K562 (cell line): Measurements from ENCODE around the gene SSU72. TPM values are rescaled to one million over a fixed set of nuclear protein-coding genes. Genes with fewer than 3 reads are reported as not detected.

Source experiments
- ARID3A ChIP-seq: IDR thresholded peaks from 2 replicates; pipeline ENCODE4 v1.6.1; 2012; ENCODE audit warnings: low read depth, low read length, improper control_type of control experiment, borderline replicate concordance
- ARID3B ChIP-seq: fragments of 250-450 bp; sonication (Bioruptor Pico); IDR thresholded peaks from 2 replicates; pipeline ENCODE4 v1.4.0; 2020; ENCODE audit warnings: borderline replicate concordance
- BMI1 ChIP-seq: fragments of 150-350 bp; IDR thresholded peaks from 2 replicates; pipeline ENCODE4 v1.6.1; 2014; ENCODE audit warnings: low read length
- BRD4 ChIP-seq: fragments of 200-600 bp; sonication (generic); IDR thresholded peaks from 2 replicates; pipeline ENCODE4 v1.6.1; 2017; ENCODE audit warnings: inconsistent platforms
- CC2D1A ChIP-seq: fragments of 450-650 bp; IDR thresholded peaks from 2 replicates; pipeline ENCODE4 v1.6.1; 2017; ENCODE audit warnings: mild to moderate bottlenecking
- CHCHD3 ChIP-seq: fragments of 250-450 bp; sonication (Bioruptor Pico); IDR thresholded peaks from 2 replicates; pipeline ENCODE4 v2.1.2; 2022; ENCODE audit warnings: mild to moderate bottlenecking
- E2F6 ChIP-seq, 2 experiments: IDR thresholded peaks; 2 replicates each; pipeline ENCODE4 v1.6.1; 2011; ENCODE audit warnings: borderline replicate concordance in 1 of 2, control low read depth in 1 of 2, low read depth in 1 of 2, low read length in 1 of 2, mild to moderate bottlenecking in 1 of 2, mixed read lengths in 1 of 2, moderate library complexity in 1 of 2; ENCODE audit not compliant: insufficient read depth in 1 of 2, insufficient read length in 1 of 2, poor library complexity in 1 of 2, severe bottlenecking in 1 of 2; ENCODE audit errors: extremely low read depth in 1 of 2
- HDGF ChIP-seq: fragments of 450-650 bp; IDR thresholded peaks from 2 replicates; pipeline ENCODE4 v1.6.1; 2016
- ID3 ChIP-seq, 2 experiments: fragments of 250-450 bp in 1 of 2; fragments of 450-650 bp in 1 of 2; sonication (Bioruptor Pico) in 1 of 2; IDR thresholded peaks; 2 replicates each; pipeline versions ENCODE4 v1.6.1 to v1.8.0; 2016 to 2021; ENCODE audit warnings: mild to moderate bottlenecking in 2 of 2, moderate library complexity in 2 of 2, missing compliant biosample characterization in 1 of 2, missing genetic modification characterization in 1 of 2
- KLF1 ChIP-seq: fragments of 450-650 bp; IDR thresholded peaks from 2 replicates; pipeline ENCODE4 v1.6.1; 2016; ENCODE audit warnings: missing genetic modification characterization, missing compliant biosample characterization
- NR2C2 ChIP-seq, 2 experiments: fragments of 200-800 bp in 1 of 2; sonication (Bioruptor generic) in 1 of 2; sonication (generic) in 1 of 2; formaldehyde crosslinking in 1 of 2; IDR thresholded peaks; 2 replicates each; pipeline versions ENCODE4 v1.6.1 to v1.8.0; 2016 to 2022; ENCODE audit warnings: mild to moderate bottlenecking in 1 of 2, missing compliant biosample characterization in 1 of 2, missing genetic modification characterization in 1 of 2, missing genetic modification reagents in 1 of 2
- PPARD ChIP-seq: fragments of 250-450 bp; sonication (Bioruptor Pico); IDR thresholded peaks from 2 replicates; pipeline ENCODE4 v1.8.0; 2022; ENCODE audit warnings: inconsistent platforms, mild to moderate bottlenecking, moderate library complexity
- RBM34 ChIP-seq: fragments of 200-400 bp; formaldehyde crosslinking; IDR thresholded peaks from 2 replicates; pipeline ENCODE4 v1.6.1; 2018; ENCODE audit warnings: low read length, borderline replicate concordance; ENCODE audit not compliant: insufficient read depth
- SMC3 ChIP-seq: conservative IDR thresholded peaks from 2 replicates; pipeline ENCODE4 v1.6.1; 2011; ENCODE audit warnings: low read depth, low read length, improper control_type of control experiment; ENCODE audit not compliant: insufficient read depth
- SUPT5H ChIP-seq: fragments of 450-650 bp; IDR thresholded peaks from 2 replicates; pipeline ENCODE4 v1.6.1; 2016
- YBX1 ChIP-seq: fragments of 450-650 bp; IDR thresholded peaks from 2 replicates; pipeline ENCODE4 v1.7.1; 2016; ENCODE audit warnings: mild to moderate bottlenecking
- ZC3H11A ChIP-seq: IDR thresholded peaks from 2 replicates; pipeline ENCODE4 v1.6.1; 2012; ENCODE audit warnings: low read depth, low read length, improper control_type of control experiment
- ZKSCAN1 ChIP-seq: fragments of 150-350 bp; IDR thresholded peaks from 2 replicates; pipeline ENCODE4 v1.6.1; 2016; ENCODE audit warnings: low read depth, low read length
- ZNF253 ChIP-seq: fragments of 250-450 bp; sonication (Bioruptor Pico); conservative IDR thresholded peaks from 2 replicates; pipeline ENCODE4 v1.6.1; 2021; ENCODE audit warnings: mild to moderate bottlenecking
- ZNF277 ChIP-seq: fragments of 250-450 bp; sonication (Bioruptor Pico); IDR thresholded peaks from 2 replicates; pipeline ENCODE4 v1.8.0; 2022; ENCODE audit warnings: inconsistent platforms, mild to moderate bottlenecking, moderate library complexity, borderline replicate concordance
- ZNF778 ChIP-seq: fragments of 450-650 bp; formaldehyde crosslinking; IDR thresholded peaks from 2 replicates; pipeline ENCODE4 v1.4.0; 2020; ENCODE audit warnings: mild to moderate bottlenecking, moderate library complexity
- polyA plus RNA-seq, 8 experiments: library from polyadenylated mRNA; depleted of rRNA in 4 of 8; stranded (reverse) in 5 of 8; unstranded in 3 of 8; fragments of >200 nt; fragmentation: Nextera tagmentation in 2 of 8; fragmentation: Illumina TruSeq in 1 of 8; extraction: Ambion mirVana in 2 of 8; extraction: Trizol in 1 of 8; gene quantifications; 2 replicates each; pipeline versions ENCODE4 v1.2.1 to v1.2.3, GENCODE V29; 2011 to 2014; ENCODE audit warnings: inconsistent platforms in 1 of 8, missing spikeins in 1 of 8
- total RNA-seq, 7 experiments: library from RNA; depleted of rRNA in 6 of 7; stranded (reverse); fragments of >200 nt in 6 of 7; fragmentation: Illumina TruSeq in 2 of 7; extraction: Trizol in 2 of 7; gene quantifications; 2 replicates each; pipeline versions ENCODE4 v1.2.1 to v1.2.3, GENCODE V29; 2011 to 2021; ENCODE audit warnings: low replicate concordance in 1 of 7

Gene SSU72
- total and polyA plus RNA-seq, 9 of the 15 experiments (the other 6 are each of a cell fraction or from before 2014, with no cell fraction given), result 70.8 to 201 (median 94.6) TPM

- TF ChIP-seq ARID3A, result no peak
- TF ChIP-seq ZNF778, result no peak
- no peak for TF ChIP-seq KLF1
- TF ChIP-seq SUPT5H, result no peak
- no peak for TF ChIP-seq ID3 (CRISPR knock-in tag; IDR thresholded peaks at IDR 0.05)
- TF ChIP-seq ID3 (tag; IDR thresholded peaks at IDR 0.05), result peak; percentile 34; the same call in 1 of the 2 replicates
- TF ChIP-seq PPARD, result no peak
- 0 out of 2 replicates have a peak, but pooled peaks have one; percentile 67 for TF ChIP-seq NR2C2 (CRISPR knock-in tag; IDR thresholded peaks at IDR 0.05)
- TF ChIP-seq NR2C2 (tag; IDR thresholded peaks at IDR 0.05), result no peak
- no peak for TF ChIP-seq ZKSCAN1
- TF ChIP-seq CC2D1A, result no peak
- TF ChIP-seq CHCHD3 (CRISPR knock-in tag), result no peak
- TF ChIP-seq YBX1, result no peak
- TF ChIP-seq HDGF, result no peak
- TF ChIP-seq BMI1, result no peak
- no peak for TF ChIP-seq ARID3B
- TF ChIP-seq ZNF277 (CRISPR knock-in tag), result no peak
- TF ChIP-seq BRD4, result no peak
- TF ChIP-seq RBM34, result no peak
- TF ChIP-seq ZC3H11A, result no peak
- TF ChIP-seq SMC3, result no peak
- no peak for TF ChIP-seq ZNF253
- peak; percentile 97 to 98 for TF ChIP-seq E2F6 (IDR thresholded peaks at IDR 0.05; ENCODE audit: borderline replicate concordance in 1 of 2, extremely low read depth in 1 of 2, insufficient read depth in 1 of 2, insufficient read length in 1 of 2, low read depth in 1 of 2, low read length in 1 of 2, poor library complexity in 1 of 2, severe bottlenecking in 1 of 2)
Observed at GRCh38 chr1:1599030-1599934, 24.6 kb upstream of the SSU72 start (continued).
